HT1080 (cell line): ENCODE results near the gene MYL3. TPM values are rescaled to one million over a fixed set of nuclear protein-coding genes. Genes with fewer than 3 reads are reported as not detected.
"Not testable (repeated sequence)": the region's sequence is repeated elsewhere in the genome, so short reads cannot be mapped to it uniquely, and the experiment has no call there.

ENCODE experiments used
- DNase-seq: peaks from one replicate; pipeline ENCODE4 v3.0.0-alpha.2; 2015; ENCODE audit warnings: low read depth
- total RNA-seq: library from RNA; depleted of rRNA; stranded (reverse); fragments of >200 nt; shearing (Covaris generic); gene quantifications from 2 replicates; pipeline ENCODE4 v1.2.3, GENCODE V29; 2014; rRNA removed

The MYL3 gene
- total RNA-seq, 1 experiment from 2014 or later, result not detected

DNA sequence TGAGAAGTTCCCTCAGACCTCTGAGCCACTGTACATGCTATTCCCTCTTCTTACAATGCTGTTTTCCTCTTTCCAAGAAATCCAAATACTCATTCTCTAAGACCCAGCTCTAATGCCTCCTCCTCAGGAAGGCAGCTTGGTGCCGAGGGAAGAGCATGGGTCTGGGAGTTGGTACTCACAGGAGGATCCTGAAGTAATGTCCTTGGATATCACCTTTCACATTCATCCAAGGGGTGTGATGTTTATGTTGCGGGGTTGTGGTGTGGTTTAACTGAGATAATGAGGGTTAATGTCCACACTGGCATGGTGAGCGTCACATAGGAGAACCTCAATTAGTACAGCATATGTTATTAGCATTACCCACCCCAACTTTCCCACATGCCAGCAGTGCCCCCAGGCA, 31.9 kb downstream of the MYL3 start:
- no peak for DNase-seq

DNA sequence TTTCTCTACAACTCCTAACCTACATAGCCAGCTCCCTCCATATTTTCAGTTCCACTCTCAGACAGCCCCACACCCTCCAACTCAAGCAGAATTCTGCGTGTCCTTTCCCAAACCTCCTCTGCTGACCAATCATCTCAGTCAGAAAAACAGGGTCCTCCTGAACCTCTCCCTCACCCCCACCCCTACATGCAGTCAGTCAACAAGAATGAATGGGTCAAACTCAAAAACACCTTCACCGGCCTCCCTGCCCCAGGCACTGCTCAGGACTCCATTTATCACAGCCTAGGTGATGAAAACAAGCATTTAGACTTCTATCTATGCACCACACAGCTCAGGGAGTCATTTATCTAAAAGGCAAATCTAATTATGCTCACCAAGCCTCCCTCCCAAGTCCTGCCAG, 32.4 kb downstream of the MYL3 start:
- DNase-seq, result no peak

DNA sequence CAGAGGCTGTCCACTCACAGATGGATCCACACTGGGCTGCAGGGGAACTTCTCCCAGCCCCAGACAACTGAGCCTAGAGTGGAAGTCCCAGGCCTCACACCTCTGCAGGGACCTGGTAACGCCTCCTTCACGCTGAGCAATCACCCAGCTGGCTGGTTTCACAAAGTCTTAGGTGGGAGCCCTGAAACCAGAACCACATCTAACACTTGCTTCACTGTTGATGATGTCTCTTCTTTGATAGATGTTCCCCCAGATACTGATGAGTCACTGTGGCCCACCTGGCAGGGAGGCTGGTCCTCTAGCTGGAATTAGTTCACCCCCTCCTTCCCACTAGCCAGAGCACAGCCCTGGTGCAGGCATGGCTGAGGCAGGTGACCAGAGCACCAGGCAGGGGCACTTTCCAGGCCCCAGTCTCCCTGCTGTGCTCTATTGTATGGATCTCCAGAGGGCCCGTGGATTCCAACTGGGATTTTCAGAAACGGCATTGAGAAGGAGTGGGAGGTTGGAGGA, 33.5 kb downstream of the MYL3 start:
- no peak for DNase-seq

DNA sequence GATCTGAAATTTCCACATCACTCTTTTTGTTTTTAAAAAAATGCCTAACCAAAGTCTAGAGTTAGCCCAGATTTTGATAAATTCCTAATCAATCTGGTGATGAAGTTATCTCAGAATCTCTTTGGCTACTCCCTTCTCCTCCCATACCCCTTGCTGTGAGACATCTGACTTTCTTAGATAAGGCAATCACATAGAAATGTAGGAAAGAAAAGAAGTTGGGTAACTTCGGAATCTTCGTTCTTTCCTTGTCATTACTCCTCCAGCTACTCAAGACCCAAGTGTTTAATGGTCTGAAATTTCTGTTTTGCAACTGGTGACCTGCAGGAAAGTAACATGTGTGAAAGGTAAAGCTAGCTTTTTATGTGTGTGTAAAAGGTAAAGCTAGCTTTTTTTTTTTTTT, 37.8 kb downstream of the MYL3 start:
- DNase-seq, result no peak

DNA sequence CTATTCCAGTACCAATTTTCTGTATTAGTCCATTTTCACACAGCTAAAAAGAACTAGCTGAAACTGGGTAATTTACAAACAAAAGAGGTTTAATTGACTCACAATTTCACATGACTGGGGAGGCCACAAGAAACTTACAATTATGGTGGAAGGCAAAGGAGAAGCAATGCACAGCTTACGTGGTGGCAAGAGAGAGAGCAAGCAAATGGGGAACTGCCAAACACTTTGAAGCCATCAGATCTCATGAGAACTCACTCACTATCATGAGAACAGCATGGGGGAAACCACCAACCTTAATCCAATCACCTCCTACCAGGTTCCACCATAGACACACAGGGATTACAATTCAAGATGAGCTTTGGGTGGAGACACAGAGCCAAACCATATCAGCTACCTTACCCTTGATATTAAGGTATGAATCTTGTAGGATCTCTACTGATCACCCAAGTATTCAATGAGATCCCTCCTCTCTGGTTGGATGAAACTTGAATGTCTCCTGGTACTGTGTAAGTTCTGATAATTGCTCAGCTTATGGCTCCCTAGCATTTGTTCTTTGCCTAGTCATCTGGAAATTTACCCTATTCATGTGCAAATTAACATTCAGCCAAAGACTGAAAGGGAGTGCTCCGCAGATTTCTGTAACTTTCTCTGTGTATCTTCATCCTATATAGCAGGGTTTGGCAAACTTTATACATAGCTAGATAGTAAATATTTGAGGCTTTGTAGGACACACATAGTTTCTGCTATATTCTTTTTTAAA, 38.9 kb downstream of the MYL3 start:
- no peak for DNase-seq

DNA sequence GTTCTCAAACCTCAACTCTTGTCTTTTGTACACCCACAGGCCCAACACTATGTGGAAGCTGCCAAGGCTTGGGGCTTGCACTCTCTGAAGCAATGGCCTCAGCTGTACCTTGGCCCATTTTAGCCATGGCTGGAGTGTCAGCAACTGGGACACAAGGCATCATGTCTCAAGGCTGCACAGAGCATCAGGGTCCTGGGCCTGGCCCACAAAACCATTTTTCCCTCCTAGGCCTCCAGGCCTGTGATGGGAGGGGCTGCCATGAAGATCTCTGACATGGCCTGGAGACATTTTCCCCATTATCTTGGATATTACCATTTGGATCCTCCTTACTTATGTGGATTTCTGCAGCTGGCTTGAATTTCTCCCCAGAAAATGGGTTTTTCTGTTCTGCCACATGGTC, 39.9 kb downstream of the MYL3 start:
- not testable (repeated sequence) for DNase-seq

DNA sequence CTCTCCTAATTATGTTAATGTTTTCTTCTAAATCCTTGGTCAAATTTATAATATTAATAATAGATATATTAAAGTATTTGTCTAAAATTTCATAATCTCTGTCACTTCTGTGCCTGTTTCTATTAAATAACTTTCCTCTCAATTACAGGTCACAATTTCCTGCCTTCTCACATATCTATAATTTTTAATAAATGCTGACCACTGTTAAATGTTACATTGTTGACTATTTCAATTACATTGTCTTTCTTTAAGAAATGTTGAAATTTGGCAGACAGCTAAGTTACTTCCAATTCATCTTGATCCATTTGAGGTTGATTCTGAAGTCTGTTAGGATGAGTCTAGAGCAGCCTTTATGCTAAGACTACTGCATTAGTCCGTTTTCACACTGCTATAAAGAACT, 41.7 kb downstream of the MYL3 start:
- DNase-seq, result no peak

DNA sequence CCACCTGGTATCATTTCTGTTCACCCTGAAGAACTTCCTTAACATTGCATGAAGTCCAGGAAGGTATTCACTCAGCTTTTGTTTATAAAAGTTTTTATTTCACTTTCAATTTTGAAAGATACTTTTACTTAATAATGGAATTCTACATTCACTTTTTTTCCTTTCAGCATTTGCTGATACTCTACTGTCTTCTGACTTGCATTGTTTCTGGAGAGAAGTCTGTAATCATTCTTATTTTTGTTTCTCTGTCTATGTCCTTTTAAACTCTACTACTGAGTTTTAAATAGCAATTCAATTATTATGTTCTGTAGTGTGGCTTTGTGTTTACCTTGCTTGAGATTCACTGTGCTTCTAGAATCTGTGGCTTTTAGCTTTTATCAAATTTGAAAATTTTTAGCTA, 42.4 kb downstream of the MYL3 start:
- DNase-seq, result no peak

DNA sequence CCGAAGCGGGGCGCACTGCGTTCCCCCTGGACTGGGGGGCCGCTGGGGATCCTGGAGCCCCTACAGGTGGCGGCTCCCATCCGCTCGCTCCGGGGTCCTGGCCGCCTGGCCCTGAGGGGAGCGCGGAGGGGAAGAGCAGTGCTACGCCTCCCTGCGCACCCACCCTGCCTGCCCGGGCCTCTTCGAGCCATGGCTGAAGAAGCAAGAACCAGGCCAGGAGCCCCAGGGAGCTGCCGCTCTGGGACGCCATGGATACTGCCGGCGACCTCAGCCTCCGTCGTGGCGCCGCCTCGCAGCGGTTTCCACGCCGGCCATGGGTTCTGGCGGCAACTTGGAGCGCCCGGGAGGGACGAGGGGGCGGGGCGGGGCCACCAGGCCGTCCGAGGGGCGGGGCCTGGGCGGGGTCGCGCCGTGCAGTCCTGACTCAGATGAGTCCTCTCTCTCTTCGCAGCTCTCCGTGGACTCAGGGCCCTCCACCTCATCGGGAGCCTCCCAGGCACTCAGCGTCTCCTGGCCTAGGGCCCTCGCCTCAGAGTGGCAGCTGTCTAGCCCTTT, 50.9 kb downstream of the MYL3 start:
- no peak for DNase-seq

DNA sequence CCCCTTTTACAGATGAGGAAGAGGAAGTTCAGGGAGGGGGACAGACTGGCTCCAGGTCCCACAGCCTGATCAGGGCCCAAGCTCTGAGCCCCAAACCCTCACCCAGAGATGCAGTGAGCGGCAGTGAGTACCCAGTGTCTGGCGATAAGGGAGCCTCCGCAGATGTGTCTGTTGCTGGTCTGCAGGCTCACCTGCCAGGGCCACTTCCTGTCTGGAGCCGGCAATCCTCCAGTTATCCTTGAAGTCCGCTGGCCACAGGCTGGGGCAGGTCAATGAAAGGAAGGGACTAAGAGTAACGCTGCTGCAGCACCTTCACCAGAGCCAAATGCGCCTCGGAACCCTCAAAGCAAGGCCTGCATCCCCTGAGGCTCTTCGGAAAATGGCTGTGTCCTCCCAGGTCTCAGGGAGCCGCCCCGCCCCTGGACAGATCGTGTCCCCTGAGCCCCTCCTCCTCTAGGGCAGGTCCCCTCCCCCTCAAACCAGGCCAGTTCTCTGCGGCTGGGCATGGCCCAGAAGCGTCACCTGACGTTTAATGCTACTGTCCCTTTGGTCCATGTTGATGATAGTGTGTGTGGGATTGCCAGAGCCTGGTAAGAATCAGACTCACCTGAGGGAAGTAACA, 51.5 kb downstream of the MYL3 start:
- no peak for DNase-seq

DNA sequence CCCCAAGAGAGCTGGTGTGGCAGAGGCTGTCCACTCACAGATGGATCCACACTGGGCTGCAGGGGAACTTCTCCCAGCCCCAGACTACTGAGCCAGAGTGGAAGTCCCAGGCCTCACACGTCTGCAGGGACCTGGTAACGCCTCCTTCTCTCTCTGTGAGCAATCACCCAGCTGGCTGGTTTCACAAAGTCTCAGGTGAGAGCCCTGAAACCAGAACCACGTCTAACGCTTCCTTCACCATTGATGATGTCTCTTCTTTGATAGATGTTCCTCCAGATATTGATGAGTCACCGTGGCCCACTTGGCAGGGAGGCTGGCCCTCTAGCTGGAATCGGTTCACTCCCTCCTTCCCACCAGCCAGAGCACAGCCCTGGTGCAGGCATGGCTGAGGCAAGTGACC, 54.5 kb downstream of the MYL3 start:
- not testable (repeated sequence) for DNase-seq

Other genes with a start within 250 kb of the MYL3 start
- 3.9 and 4.2 TPM in 2 replicates for gene ALS2CL, start 169.8 kb downstream of the MYL3 start, total RNA-seq
- gene TMIE, start 162.1 kb downstream of the MYL3 start, total RNA-seq, result not detected in 2 replicates
- gene PRSS50, start 145.6 kb downstream of the MYL3 start, total RNA-seq, result not detected in 2 replicates
- 2.6 and 3.1 TPM in 2 replicates for gene PTH1R, start 14.3 kb upstream of the MYL3 start, total RNA-seq
- gene CCDC12, start 113.3 kb upstream of the MYL3 start, total RNA-seq, result 38.9 and 40.6 TPM in 2 replicates
- 42.1 and 42.7 TPM in 2 replicates for gene NBEAL2, start 116.2 kb upstream of the MYL3 start, total RNA-seq